ENCODE results near the gene ATF7IP2.
"Not testable (repeated sequence)": the region's sequence is repeated elsewhere in the genome, so short reads cannot be mapped to it uniquely, and the experiment has no call there.

The ATF7IP2 gene

GRCh38 chr16:10453159-10453510, 67.3 kb downstream of the ATF7IP2 start:
- DNase-seq: no peak

GRCh38 chr16:10465821-10466220, 80.0 kb downstream of the ATF7IP2 start:
- DNase-seq: no peak

GRCh38 chr16:10466313-10466712, 80.5 kb downstream of the ATF7IP2 start:
- DNase-seq: no peak

- no peak for DNase-seq
Observed at GRCh38 chr16:10466861-10467260, 81.0 kb downstream of the ATF7IP2 start.

- DNase-seq: not testable (repeated sequence)
Observed at GRCh38 chr16:10476636-10477035, 90.8 kb downstream of the ATF7IP2 start.

- DNase-seq: no peak
Observed at GRCh38 chr16:10480151-10480550, 94.3 kb downstream of the ATF7IP2 start.

GRCh38 chr16:10485159-10485558, 99.3 kb downstream of the ATF7IP2 start:
- no peak for DNase-seq

GRCh38 chr16:10485698-10486382, 100.0 kb downstream of the ATF7IP2 start:
- DNase-seq: peak; percentile 12

GRCh38 chr16:10490141-10490540, 104.3 kb downstream of the ATF7IP2 start:
- no peak for DNase-seq

- no peak for DNase-seq
Observed at GRCh38 chr16:10493276-10493675, 107.4 kb downstream of the ATF7IP2 start.

GRCh38 chr16:10494343-10495030, 108.6 kb downstream of the ATF7IP2 start:
- no peak for DNase-seq

GRCh38 chr16:10495031-10495345, 109.1 kb downstream of the ATF7IP2 start:
- no peak for DNase-seq

- DNase-seq: no peak
Observed at GRCh38 chr16:10497132-10498101, 111.6 kb downstream of the ATF7IP2 start.

- no peak for DNase-seq
Observed at GRCh38 chr16:10500582-10500981, 114.7 kb downstream of the ATF7IP2 start.

GRCh38 chr16:10501016-10501607, 115.3 kb downstream of the ATF7IP2 start:
- no peak for DNase-seq

- no peak for DNase-seq
Observed at GRCh38 chr16:10502776-10503175, 116.9 kb downstream of the ATF7IP2 start.

GRCh38 chr16:10504404-10504885, 118.6 kb downstream of the ATF7IP2 start:
- peak; percentile 11 for DNase-seq

- DNase-seq: not testable (repeated sequence)
Observed at GRCh38 chr16:10505286-10505685, 119.4 kb downstream of the ATF7IP2 start.

GRCh38 chr16:10509534-10510025, 123.7 kb downstream of the ATF7IP2 start:
- peak; percentile 84 for DNase-seq

- DNase-seq: no peak
Observed at GRCh38 chr16:10510279-10510678, 124.4 kb downstream of the ATF7IP2 start.

GRCh38 chr16:10511829-10512228, 126.0 kb downstream of the ATF7IP2 start:
- DNase-seq: no peak

- DNase-seq: peak; percentile 63
Observed at GRCh38 chr16:10514369-10515055, 128.7 kb downstream of the ATF7IP2 start.

Measured in DMS53 (cell line).